Measurements from ENCODE around the gene VCAN.
A peak's percentile ranks its signal among the peaks of the same experiment; 100 is the strongest.

Gene VCAN

GRCh38 chr5:83498585-83498984 lies 27.0 kb downstream of the VCAN start:
- no peaks in the 10 kb centered on the region for H3K9me3 ChIP-seq (ENCODE audit: severe bottlenecking)
- H3K36me3 ChIP-seq, result no peaks in the 10 kb centered on the region
- TF ChIP-seq CTCF (IDR thresholded peaks at IDR 0.05; ENCODE audit: low read depth, low read length), result no peak
- H3K27me3 ChIP-seq (ENCODE audit: insufficient read depth, low read depth, severe bottlenecking), result no peaks in the 10 kb centered on the region
- H3K27ac ChIP-seq, result no peak overlapping the region
- H3K4me3 ChIP-seq (ENCODE audit: low read depth, low read length), result no peak overlapping the region
- no peak for DNase-seq

GRCh38 chr5:83503662-83504061 lies 32.1 kb downstream of the VCAN start:
- Histone ChIP-seq H3K9me3 (ENCODE audit: severe bottlenecking) (peaks cover 4% of the 10 kb centered on the region), H3K36me3 (no peaks in the 10 kb centered on the region), H3K27ac (no peak overlapping the region), H3K27me3 (ENCODE audit: insufficient read depth, low read depth, severe bottlenecking) (no peaks in the 10 kb centered on the region), H3K4me3 (ENCODE audit: low read depth, low read length) (no peak overlapping the region)
- DNase-seq, result peak; percentile 30
- TF ChIP-seq CTCF (IDR thresholded peaks at IDR 0.05; ENCODE audit: low read depth, low read length), result no peak

GRCh38 chr5:83507431-83507830 lies 35.9 kb downstream of the VCAN start:
- H3K27me3 ChIP-seq (ENCODE audit: insufficient read depth, low read depth, severe bottlenecking), result no peaks in the 10 kb centered on the region
- no peak overlapping the region for H3K27ac ChIP-seq
- H3K4me3 ChIP-seq (ENCODE audit: low read depth, low read length), result no peak overlapping the region
- TF ChIP-seq CTCF (IDR thresholded peaks at IDR 0.05; ENCODE audit: low read depth, low read length), result no peak
- DNase-seq, result no peak
- H3K9me3 ChIP-seq (ENCODE audit: severe bottlenecking), result peaks cover 4% of the 10 kb centered on the region
- H3K36me3 ChIP-seq, result no peaks in the 10 kb centered on the region

GRCh38 chr5:83509540-83509939 lies 38.0 kb downstream of the VCAN start:
- Histone ChIP-seq H3K36me3 (no peaks in the 10 kb centered on the region), H3K27ac (no peak overlapping the region), H3K9me3 (ENCODE audit: severe bottlenecking) (peaks cover 4% of the 10 kb centered on the region), H3K27me3 (ENCODE audit: insufficient read depth, low read depth, severe bottlenecking) (no peaks in the 10 kb centered on the region), H3K4me3 (ENCODE audit: low read depth, low read length) (no peak overlapping the region)
- no peak for TF ChIP-seq CTCF (IDR thresholded peaks at IDR 0.05; ENCODE audit: low read depth, low read length)
- no peak for DNase-seq

GRCh38 chr5:83510260-83510659 lies 38.7 kb downstream of the VCAN start:
- DNase-seq, result no peak
- Histone ChIP-seq H3K9me3 (ENCODE audit: severe bottlenecking) (peaks cover 4% of the 10 kb centered on the region), H3K36me3 (no peaks in the 10 kb centered on the region), H3K27ac (no peak overlapping the region), H3K4me3 (ENCODE audit: low read depth, low read length) (no peak overlapping the region), H3K27me3 (ENCODE audit: insufficient read depth, low read depth, severe bottlenecking) (no peaks in the 10 kb centered on the region)
- TF ChIP-seq CTCF (IDR thresholded peaks at IDR 0.05; ENCODE audit: low read depth, low read length), result no peak

- no peak for TF ChIP-seq CTCF (IDR thresholded peaks at IDR 0.05; ENCODE audit: low read depth, low read length)
- Histone ChIP-seq H3K4me3 (ENCODE audit: low read depth, low read length) (no peak overlapping the region), H3K27ac (no peak overlapping the region), H3K36me3 (no peaks in the 10 kb centered on the region), H3K9me3 (ENCODE audit: severe bottlenecking) (no peaks in the 10 kb centered on the region), H3K27me3 (ENCODE audit: insufficient read depth, low read depth, severe bottlenecking) (no peaks in the 10 kb centered on the region)
- no peak for DNase-seq
These were observed 40.7 kb downstream of the VCAN start for GRCh38 chr5:83512061-83512745.
